ENCODE data around the gene DNAJB8. TPM values are rescaled to one million over a fixed set of nuclear protein-coding genes. Genes with fewer than 3 reads are reported as not detected.

The DNAJB8 gene
- total RNA-seq, 1 donor from 2014 or later, result not detected

GRCh38 chr3:128415773-128416577 is 50.7 kb downstream of the DNAJB8 start:
- intact Hi-C loops (cut with micrococcal nuclease), result no loop called here

- intact Hi-C loops (cut with micrococcal nuclease), result no loop called here
Observed at GRCh38 chr3:128415200-128415772, 51.4 kb downstream of the DNAJB8 start.

- intact Hi-C loops (cut with micrococcal nuclease), result no loop called here
Observed at GRCh38 chr3:128413413-128414205, 53.1 kb downstream of the DNAJB8 start.

GRCh38 chr3:128413003-128413370 is 53.7 kb downstream of the DNAJB8 start:
- intact Hi-C loops (cut with micrococcal nuclease), result no loop called here

Other genes with a start within 250 kb of the DNAJB8 start
- gene GATA2, start 26.3 kb upstream of the DNAJB8 start, total RNA-seq, result not detected in 2 replicates
- gene RPN1, start 183.9 kb upstream of the DNAJB8 start, total RNA-seq, result 214 and 216 TPM in 2 replicates